Measurements from ENCODE around the gene WDR43. TPM values are rescaled to one million over a fixed set of nuclear protein-coding genes. Genes with fewer than 3 reads are reported as not detected.

WDR43 gene
- total RNA-seq, 3 donors from 2014 or later: 34.4 to 40.9 (median 37.6) TPM

DNA sequence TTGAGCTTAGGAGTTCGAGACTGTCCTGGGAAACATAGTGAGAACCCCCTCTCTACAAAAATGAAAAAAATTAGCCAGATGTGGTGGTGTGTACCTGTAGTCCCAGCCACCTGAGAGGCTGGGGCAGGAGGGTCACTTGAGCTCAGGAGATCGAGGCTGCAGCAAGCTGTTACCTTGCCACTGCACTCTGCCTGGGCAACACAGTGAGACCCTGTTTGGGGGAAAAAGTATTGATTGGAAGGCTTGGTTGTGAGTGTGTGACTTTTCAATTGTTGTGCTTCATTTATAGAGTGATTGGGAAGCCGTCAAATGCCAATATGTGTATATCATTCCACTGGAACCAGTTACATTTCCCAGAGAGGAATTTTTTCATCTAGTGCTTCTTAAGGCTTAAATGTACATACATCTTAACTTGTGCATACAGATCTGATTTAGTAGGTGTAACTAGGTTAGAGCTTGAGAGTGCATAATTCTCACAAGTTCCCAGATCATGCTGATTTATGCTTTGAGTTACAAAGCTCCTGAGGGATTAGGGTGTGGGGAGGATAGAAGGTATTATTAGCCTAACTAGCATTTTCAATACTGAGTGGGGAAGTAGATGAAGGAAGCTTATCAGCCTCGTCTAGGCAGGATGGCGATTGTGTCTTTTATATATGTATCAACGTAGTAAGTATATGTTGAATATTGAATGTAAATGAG is 15.3 kb downstream of the WDR43 start:
- ATAC-seq (no peak), DNase-seq (no peak)
- H3K9me3 ChIP-seq: no peaks in the 10 kb centered on the region
- intact Hi-C loops (cut with DNase I, micrococcal nuclease): no loop called here
- no peaks in the 10 kb centered on the region for H3K36me3 ChIP-seq (ENCODE audit: low read depth)
- TF ChIP-seq, protein P1, sequence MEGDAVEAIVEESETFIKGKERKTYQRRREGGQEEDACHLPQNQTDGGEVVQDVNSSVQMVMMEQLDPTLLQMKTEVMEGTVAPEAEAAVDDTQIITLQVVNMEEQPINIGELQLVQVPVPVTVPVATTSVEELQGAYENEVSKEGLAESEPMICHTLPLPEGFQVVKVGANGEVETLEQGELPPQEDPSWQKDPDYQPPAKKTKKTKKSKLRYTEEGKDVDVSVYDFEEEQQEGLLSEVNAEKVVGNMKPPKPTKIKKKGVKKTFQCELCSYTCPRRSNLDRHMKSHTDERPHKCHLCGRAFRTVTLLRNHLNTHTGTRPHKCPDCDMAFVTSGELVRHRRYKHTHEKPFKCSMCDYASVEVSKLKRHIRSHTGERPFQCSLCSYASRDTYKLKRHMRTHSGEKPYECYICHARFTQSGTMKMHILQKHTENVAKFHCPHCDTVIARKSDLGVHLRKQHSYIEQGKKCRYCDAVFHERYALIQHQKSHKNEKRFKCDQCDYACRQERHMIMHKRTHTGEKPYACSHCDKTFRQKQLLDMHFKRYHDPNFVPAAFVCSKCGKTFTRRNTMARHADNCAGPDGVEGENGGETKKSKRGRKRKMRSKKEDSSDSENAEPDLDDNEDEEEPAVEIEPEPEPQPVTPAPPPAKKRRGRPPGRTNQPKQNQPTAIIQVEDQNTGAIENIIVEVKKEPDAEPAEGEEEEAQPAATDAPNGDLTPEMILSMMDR (IDR thresholded peaks at IDR 0.05): no peak
- H3K4me3 ChIP-seq: no peak overlapping the region
- peaks cover 30% of the 10 kb centered on the region for H3K4me1 ChIP-seq (ENCODE audit: low read depth)

DNA sequence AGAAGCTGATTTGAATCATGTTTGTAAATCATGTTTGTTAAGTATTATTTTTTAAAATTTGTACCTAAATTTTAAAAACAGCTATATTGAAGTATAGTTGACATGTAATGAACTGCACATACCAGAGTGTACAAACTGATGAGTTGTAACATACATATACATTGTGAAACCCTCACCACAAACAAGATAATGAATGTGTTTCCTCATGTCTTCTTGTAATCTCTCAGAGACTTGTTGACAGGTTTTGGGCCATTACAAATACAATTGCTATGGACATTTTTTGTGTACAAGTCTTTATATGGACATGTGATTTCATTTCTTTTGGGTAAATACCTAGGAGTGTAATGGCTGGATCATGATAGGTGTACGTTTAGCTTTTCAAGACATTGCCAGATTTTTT is 21.5 kb downstream of the WDR43 start:
- Histone ChIP-seq H3K36me3 (ENCODE audit: low read depth) (no peaks in the 10 kb centered on the region), H3K4me1 (ENCODE audit: low read depth) (no peaks in the 10 kb centered on the region), H3K4me3 (no peak overlapping the region), H3K9me3 (no peaks in the 10 kb centered on the region)
- intact Hi-C loops (cut with DNase I, micrococcal nuclease): no loop called here
- DNase-seq (no peak), ATAC-seq (no peak)
- TF ChIP-seq, protein P1 (IDR thresholded peaks at IDR 0.05): no peak

DNA sequence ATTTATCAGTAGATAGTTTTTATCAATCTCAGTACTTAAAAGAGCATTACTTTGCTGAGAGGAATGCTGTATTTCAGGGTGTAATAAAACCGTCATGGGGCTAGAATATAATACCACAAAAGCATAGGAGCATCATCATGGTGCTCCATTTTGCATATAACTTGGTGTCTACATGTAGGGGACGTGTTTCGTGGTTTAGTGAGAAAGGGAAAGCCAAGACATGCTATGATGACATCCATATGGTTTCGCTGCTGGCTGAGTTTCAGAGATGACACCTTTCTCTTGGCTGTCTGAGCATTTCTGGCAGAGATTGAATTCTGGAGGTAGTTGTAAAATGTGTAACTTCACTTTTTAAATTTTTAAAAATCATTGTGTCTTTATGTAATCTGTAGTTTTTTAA is 32.4 kb downstream of the WDR43 start:
- intact Hi-C loops (cut with DNase I, micrococcal nuclease): no loop called here
- ATAC-seq: no peak
- Histone ChIP-seq H3K36me3 (ENCODE audit: low read depth) (peaks cover 11% of the 10 kb centered on the region), H3K9me3 (no peaks in the 10 kb centered on the region), H3K4me1 (ENCODE audit: low read depth) (no peaks in the 10 kb centered on the region), H3K4me3 (no peak overlapping the region)
- no peak for DNase-seq
- TF ChIP-seq, protein P1 (IDR thresholded peaks at IDR 0.05): no peak

DNA sequence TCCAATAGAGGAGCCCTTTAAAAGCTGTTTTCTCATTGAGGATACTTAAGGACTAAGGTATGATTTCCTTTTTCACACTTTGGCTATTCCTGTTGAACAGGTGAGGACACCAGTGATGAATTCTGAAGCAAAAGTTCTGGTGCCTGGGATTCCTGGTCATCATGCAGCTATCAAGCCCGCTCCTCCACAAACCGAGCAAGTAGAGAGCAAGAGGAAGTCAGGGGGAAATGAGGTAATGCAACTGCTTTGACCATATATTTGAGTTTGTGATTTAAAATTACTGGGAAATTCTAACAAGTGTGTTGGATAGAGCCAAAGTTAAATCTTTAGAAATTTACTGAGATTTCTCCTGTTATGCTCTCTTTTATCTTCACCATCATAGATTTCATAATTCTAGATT is 33.0 kb downstream of the WDR43 start:
- no peaks in the 10 kb centered on the region for H3K4me1 ChIP-seq (ENCODE audit: low read depth)
- intact Hi-C loops (cut with DNase I, micrococcal nuclease): no loop called here
- DNase-seq (no peak), ATAC-seq (no peak)
- peaks cover 11% of the 10 kb centered on the region for H3K36me3 ChIP-seq (ENCODE audit: low read depth)
- no peak overlapping the region for H3K4me3 ChIP-seq
- no peaks in the 10 kb centered on the region for H3K9me3 ChIP-seq
- TF ChIP-seq, protein P1 (IDR thresholded peaks at IDR 0.05): no peak

DNA sequence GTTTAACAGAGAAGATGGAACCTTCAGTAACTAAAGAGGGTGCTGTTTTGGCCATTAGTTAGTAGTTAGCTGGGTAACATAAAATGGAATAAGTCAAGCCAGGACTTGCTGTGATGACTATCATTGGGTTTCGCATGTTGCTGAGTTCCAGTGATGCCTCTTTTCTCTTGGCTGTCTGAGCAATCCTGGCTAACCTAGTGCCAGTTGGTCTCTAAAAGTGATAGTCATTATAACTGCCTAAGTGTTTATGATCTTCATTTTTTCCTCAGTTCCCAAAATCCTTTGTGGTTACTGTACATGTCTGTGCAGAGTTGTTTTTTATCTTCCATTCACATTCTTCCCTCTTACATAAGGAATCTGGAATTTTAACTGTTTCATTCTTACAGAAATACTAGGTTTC is 33.4 kb downstream of the WDR43 start:
- Histone ChIP-seq H3K36me3 (ENCODE audit: low read depth) (peaks cover 11% of the 10 kb centered on the region), H3K4me3 (no peak overlapping the region), H3K4me1 (ENCODE audit: low read depth) (no peaks in the 10 kb centered on the region), H3K9me3 (no peaks in the 10 kb centered on the region)
- no peak for DNase-seq
- intact Hi-C loops (cut with DNase I, micrococcal nuclease): no loop called here
- no peak for ATAC-seq
- TF ChIP-seq, protein P1 (IDR thresholded peaks at IDR 0.05): no peak

DNA sequence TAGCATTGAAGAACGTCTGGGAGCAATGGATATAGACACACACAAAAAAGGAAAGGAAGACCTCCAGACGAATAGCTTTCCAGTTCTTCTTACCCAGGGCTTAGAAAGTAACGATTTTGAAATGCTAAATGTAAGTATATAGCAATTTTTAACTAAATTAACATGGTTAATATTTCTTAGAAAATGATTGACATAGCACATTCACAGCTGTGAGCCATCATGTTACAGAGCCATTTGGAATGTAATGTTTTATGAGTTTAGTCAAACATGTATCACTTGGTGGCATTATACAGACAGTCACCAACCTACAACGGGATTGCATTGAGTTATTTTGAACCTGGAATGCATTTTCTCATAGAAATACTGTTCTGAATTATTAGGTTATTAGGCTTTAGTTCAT is 35.1 kb downstream of the WDR43 start:
- TF ChIP-seq, protein P1 (IDR thresholded peaks at IDR 0.05): no peak
- Histone ChIP-seq H3K4me3 (no peak overlapping the region), H3K36me3 (ENCODE audit: low read depth) (peaks cover 11% of the 10 kb centered on the region), H3K4me1 (ENCODE audit: low read depth) (no peaks in the 10 kb centered on the region), H3K9me3 (no peaks in the 10 kb centered on the region)
- DNase-seq: no peak
- intact Hi-C loops (cut with DNase I, micrococcal nuclease): no loop called here
- ATAC-seq: no peak

Measured in mucosa of descending colon (tissue), 3 donors.